A673 (cell line): ENCODE results near the gene OR10K1.

ENCODE experiments used
- EZH2 ChIP-seq: fragments of 200-600 bp; sonication (generic); IDR thresholded peaks from 2 replicates; pipeline ENCODE4 v1.6.1; 2017; ENCODE audit warnings: borderline replicate concordance, low read depth, mild to moderate bottlenecking, mixed read lengths, antibody characterized with exemption, low read length; ENCODE audit not compliant: poor library complexity, severe bottlenecking
- TF ChIP-seq, protein P1 (sequence below): fragments of 300-800, 200-600 bp; sonication (generic); conservative IDR thresholded peaks from 2 replicates; pipeline ENCODE4 v1.5.1; 2017; ENCODE audit warnings: low read depth, mild to moderate bottlenecking, antibody characterized with exemption, low read length, moderate library complexity, mixed read lengths

DNA sequence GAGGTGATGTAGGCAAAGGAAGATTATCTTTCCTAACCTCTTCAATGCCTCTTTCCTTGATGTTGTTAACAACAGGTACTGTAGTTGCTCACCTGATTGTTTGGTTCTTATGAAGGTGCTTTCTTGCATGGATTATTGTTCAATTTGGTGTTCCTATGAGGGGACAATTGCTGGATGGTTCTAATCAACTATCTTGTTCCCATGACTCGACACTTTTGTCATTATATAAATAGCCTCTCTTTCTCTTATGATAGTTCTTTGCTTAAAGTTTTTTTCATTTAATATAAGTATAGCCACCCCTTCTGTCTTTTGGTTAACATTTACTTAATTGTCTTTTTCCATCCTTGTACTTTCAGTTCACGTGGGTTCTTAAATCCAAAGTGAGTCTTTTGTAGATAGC is 45.9 kb downstream of the OR10K1 start:
- TF ChIP-seq, protein P1, sequence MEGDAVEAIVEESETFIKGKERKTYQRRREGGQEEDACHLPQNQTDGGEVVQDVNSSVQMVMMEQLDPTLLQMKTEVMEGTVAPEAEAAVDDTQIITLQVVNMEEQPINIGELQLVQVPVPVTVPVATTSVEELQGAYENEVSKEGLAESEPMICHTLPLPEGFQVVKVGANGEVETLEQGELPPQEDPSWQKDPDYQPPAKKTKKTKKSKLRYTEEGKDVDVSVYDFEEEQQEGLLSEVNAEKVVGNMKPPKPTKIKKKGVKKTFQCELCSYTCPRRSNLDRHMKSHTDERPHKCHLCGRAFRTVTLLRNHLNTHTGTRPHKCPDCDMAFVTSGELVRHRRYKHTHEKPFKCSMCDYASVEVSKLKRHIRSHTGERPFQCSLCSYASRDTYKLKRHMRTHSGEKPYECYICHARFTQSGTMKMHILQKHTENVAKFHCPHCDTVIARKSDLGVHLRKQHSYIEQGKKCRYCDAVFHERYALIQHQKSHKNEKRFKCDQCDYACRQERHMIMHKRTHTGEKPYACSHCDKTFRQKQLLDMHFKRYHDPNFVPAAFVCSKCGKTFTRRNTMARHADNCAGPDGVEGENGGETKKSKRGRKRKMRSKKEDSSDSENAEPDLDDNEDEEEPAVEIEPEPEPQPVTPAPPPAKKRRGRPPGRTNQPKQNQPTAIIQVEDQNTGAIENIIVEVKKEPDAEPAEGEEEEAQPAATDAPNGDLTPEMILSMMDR, result no peak
- no peak for TF ChIP-seq EZH2
